Measurements from ENCODE around the gene PPP1R12C. TPM values are rescaled to one million over a fixed set of nuclear protein-coding genes. Genes with fewer than 3 reads are reported as not detected.

PPP1R12C gene
- total RNA-seq, 1 experiment from 2014 or later, result 82.4 TPM

GRCh38 chr19:55058781-55059610 lies 58.4 kb downstream of the PPP1R12C start:
- H3K27me3 ChIP-seq (replicated peaks), result no peaks in the 10 kb centered on the region
- peaks cover 10% of the 10 kb centered on the region for H3K4me1 ChIP-seq (replicated peaks)
- peaks cover 21% of the 10 kb centered on the region for H3K36me3 ChIP-seq
- DNase-seq (ENCODE audit: low read depth in 1 of 2, low spot score in 2 of 2), result no peak
- H3K4me3 ChIP-seq, result no peak overlapping the region
- H3K27ac ChIP-seq, result no peak overlapping the region
- no peaks in the 10 kb centered on the region; the same call in 1 of the 2 replicates for H3K9me3 ChIP-seq (replicated peaks)

DNA sequence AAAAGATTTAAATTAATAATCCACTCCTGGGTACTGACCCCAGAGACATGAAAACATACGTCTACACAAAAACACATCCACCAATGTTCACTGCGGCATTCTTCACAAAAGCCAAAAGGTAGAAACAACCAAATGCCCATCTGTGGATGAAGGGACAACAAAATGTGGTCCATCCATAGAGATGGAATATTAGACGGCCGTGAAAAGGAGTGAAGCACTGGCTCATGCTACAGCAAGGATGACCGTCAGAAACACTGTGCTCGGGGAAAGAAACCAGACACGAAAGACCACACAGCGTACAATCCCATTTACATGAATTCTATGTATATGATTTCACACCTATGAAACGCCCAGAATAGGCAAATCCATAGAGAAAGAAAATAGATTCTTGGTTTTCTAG lies 60.6 kb downstream of the PPP1R12C start:
- H3K4me1 ChIP-seq (replicated peaks), result no peaks in the 10 kb centered on the region
- peaks cover 18% of the 10 kb centered on the region for H3K36me3 ChIP-seq
- no peak for DNase-seq (ENCODE audit: low read depth in 1 of 2, low spot score in 2 of 2)
- H3K4me3 ChIP-seq, result no peak overlapping the region
- H3K27me3 ChIP-seq (replicated peaks), result no peaks in the 10 kb centered on the region
- no peaks in the 10 kb centered on the region for H3K9me3 ChIP-seq (replicated peaks)
- no peak overlapping the region for H3K27ac ChIP-seq

DNA sequence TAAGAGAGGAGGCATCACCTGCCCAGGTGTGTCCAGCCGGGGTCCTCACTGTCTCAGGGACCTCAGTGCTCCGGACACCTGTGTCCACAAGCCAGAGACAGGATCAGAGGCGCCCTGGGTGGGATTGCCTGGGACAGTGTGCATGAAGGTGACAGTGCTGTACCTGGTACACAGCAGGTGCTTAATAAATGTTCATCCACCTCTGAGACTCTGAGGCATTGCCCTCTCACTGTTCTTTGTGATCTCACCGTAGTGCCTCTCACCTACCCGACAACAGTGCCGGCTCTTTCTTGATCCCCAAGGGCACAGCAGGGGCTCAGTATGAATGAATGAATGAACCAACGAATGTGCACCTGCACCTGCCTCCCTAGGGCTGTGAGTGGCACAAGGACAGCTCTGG lies 63.7 kb downstream of the PPP1R12C start:
- no peaks in the 10 kb centered on the region for H3K27me3 ChIP-seq (replicated peaks)
- peaks cover 18% of the 10 kb centered on the region for H3K36me3 ChIP-seq
- H3K9me3 ChIP-seq (replicated peaks), result no peaks in the 10 kb centered on the region
- DNase-seq (ENCODE audit: low read depth in 1 of 2, low spot score in 2 of 2), result no peak
- H3K4me3 ChIP-seq, result no peak overlapping the region
- no peaks in the 10 kb centered on the region for H3K4me1 ChIP-seq (replicated peaks)
- H3K27ac ChIP-seq, result no peak overlapping the region

DNA sequence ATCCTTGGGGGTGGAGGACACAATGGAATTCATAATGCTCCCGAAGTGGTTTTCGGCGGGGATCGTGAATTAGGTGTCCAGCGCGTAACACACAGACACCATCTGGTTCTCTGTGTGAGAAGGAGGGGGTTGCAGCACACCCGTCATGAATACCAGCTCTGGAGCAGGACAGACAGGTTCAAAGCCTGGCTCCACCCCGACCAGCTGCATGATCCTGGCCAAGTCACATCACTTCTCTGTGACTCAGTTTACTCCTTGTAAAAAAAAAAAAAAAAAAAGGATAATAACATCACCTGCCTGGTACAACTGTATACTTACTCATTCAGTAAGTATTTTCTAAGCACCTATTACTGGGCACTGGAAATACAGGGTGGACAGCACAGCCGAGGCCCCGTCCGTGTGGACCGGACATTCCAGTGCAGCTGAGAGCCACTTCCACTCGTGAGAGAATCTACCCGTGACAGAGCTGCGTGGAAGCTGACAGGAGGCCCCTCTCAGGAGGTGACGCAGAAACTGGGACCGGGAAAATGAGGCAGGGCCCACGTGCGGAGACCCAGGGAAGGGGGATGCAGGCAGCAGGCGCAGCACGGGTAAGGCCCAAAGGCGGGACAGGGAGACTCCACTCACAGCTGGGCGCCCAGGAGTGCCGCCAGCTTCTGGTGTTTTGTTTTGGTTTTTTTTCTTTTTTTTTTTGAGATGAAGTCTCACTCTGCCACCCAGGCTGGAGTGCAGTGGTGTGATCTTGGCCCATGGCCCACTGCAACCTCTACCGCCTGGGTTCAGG lies 66.5 kb downstream of the PPP1R12C start:
- Histone ChIP-seq H3K27me3 (replicated peaks) (no peaks in the 10 kb centered on the region), H3K4me3 (no peak overlapping the region), H3K27ac (no peak overlapping the region), H3K4me1 (replicated peaks) (no peaks in the 10 kb centered on the region), H3K36me3 (peaks cover 16% of the 10 kb centered on the region), H3K9me3 (replicated peaks) (no peaks in the 10 kb centered on the region)
- no peak for DNase-seq (ENCODE audit: low read depth in 1 of 2, low spot score in 2 of 2)

- no peaks in the 10 kb centered on the region for H3K4me1 ChIP-seq (replicated peaks)
- no peak overlapping the region for H3K4me3 ChIP-seq
- no peak for DNase-seq (ENCODE audit: low read depth in 1 of 2, low spot score in 2 of 2)
- no peak overlapping the region for H3K27ac ChIP-seq
- H3K36me3 ChIP-seq, result peaks cover 8% of the 10 kb centered on the region; the same call in 1 of the 2 replicates
- no peaks in the 10 kb centered on the region for H3K9me3 ChIP-seq (replicated peaks)
- no peaks in the 10 kb centered on the region for H3K27me3 ChIP-seq (replicated peaks)
Measured at GRCh38 chr19:55048446-55048845, 69.0 kb downstream of the PPP1R12C start.

- H3K36me3 ChIP-seq, result peaks cover 8% of the 10 kb centered on the region; the same call in 1 of the 2 replicates
- H3K27me3 ChIP-seq (replicated peaks), result no peaks in the 10 kb centered on the region
- no peak overlapping the region for H3K4me3 ChIP-seq
Measured at GRCh38 chr19:55047951-55048350, 69.5 kb downstream of the PPP1R12C start.

GRCh38 chr19:55046975-55047622 lies 70.3 kb downstream of the PPP1R12C start:
- Histone ChIP-seq H3K4me1 (replicated peaks) (no peaks in the 10 kb centered on the region), H3K27ac (no peak overlapping the region), H3K27me3 (replicated peaks) (no peaks in the 10 kb centered on the region), H3K9me3 (replicated peaks) (no peaks in the 10 kb centered on the region), H3K36me3 (peaks cover 8% of the 10 kb centered on the region; the same call in 1 of the 2 replicates), H3K4me3 (no peak overlapping the region)
- no peak for DNase-seq (ENCODE audit: low read depth in 1 of 2, low spot score in 2 of 2)

More at GRCh38 chr19:55047951-55048350, 69.5 kb downstream of the PPP1R12C start:
- H3K4me1 ChIP-seq (replicated peaks), result no peaks in the 10 kb centered on the region
- no peak for DNase-seq (ENCODE audit: low read depth in 1 of 2, low spot score in 2 of 2)
- H3K9me3 ChIP-seq (replicated peaks), result no peaks in the 10 kb centered on the region
- no peak overlapping the region for H3K27ac ChIP-seq

DNA sequence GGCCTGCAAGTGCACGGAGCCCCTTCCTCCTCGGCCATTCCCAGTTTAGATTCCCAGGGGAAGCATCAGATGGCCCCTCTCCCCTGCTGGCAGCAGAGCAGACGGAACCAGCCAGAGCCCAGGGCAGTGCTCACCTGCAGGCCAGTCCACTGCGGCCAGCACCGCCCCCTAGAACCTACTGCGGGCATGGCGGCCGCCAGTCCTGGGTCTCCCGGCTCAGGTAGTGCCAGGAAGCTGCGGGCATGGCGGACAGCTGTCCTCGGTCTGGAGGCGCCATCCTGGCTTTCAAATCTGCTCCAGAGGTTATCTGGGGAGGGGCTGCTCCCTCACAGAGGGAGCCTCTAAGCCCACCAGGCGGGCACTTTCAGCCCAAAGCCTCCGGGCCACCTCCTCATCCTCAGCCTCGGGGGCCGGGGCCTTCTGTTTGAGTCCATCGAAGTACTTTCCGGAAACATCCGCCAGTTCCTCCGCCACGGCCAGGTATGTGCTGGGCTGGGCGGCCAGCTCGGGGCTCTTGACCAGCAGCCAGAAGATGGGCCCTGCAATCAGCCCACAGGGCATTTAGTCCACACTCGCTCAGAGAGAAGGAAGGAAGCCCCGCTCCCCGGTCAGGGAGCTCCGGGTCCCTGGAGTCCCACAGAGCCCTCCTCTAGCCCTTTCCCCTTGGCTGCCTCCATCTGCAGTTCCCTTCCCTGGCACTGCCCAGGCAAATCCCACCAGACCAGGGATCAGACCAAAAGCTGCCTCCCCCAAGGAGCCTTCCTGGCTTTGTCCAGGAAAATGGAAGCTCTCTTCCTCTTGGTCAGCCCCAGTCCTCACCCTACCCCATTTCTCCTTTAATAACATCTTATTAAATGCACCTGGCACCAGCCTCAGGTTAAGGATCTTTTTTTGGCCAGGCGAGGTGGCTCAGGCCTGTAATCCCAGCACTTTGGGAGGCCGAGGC lies 72.4 kb downstream of the PPP1R12C start:
- Histone ChIP-seq H3K4me1 (replicated peaks) (no peaks in the 10 kb centered on the region), H3K27me3 (replicated peaks) (no peaks in the 10 kb centered on the region), H3K36me3 (peaks cover 8% of the 10 kb centered on the region; the same call in 1 of the 2 replicates), H3K9me3 (replicated peaks) (no peaks in the 10 kb centered on the region), H3K4me3 (no peak overlapping the region), H3K27ac (no peak overlapping the region)
- no peak for DNase-seq (ENCODE audit: low read depth in 1 of 2, low spot score in 2 of 2)

- no peaks in the 10 kb centered on the region for H3K27me3 ChIP-seq (replicated peaks)
- H3K27ac ChIP-seq, result no peak overlapping the region
- no peaks in the 10 kb centered on the region for H3K4me1 ChIP-seq (replicated peaks)
- H3K4me3 ChIP-seq, result no peak overlapping the region
- H3K36me3 ChIP-seq, result peaks cover 8% of the 10 kb centered on the region; the same call in 1 of the 2 replicates
- no peaks in the 10 kb centered on the region for H3K9me3 ChIP-seq (replicated peaks)
- DNase-seq (ENCODE audit: low read depth in 1 of 2, low spot score in 2 of 2), result no peak
Measured at GRCh38 chr19:55044286-55044685, 73.2 kb downstream of the PPP1R12C start.

GRCh38 chr19:55042688-55043087 lies 74.7 kb downstream of the PPP1R12C start:
- H3K4me1 ChIP-seq (replicated peaks), result no peaks in the 10 kb centered on the region
- no peaks in the 10 kb centered on the region for H3K9me3 ChIP-seq (replicated peaks)
- no peak overlapping the region for H3K4me3 ChIP-seq
- H3K36me3 ChIP-seq, result peaks cover 8% of the 10 kb centered on the region; the same call in 1 of the 2 replicates
- H3K27ac ChIP-seq, result no peak overlapping the region
- no peak for DNase-seq (ENCODE audit: low read depth in 1 of 2, low spot score in 2 of 2)
- H3K27me3 ChIP-seq (replicated peaks), result no peaks in the 10 kb centered on the region

GRCh38 chr19:55042344-55042678 lies 75.1 kb downstream of the PPP1R12C start:
- Histone ChIP-seq H3K36me3 (peaks cover 4% of the 10 kb centered on the region; the same call in 1 of the 2 replicates), H3K27ac (no peak overlapping the region), H3K27me3 (replicated peaks) (no peaks in the 10 kb centered on the region), H3K4me3 (no peak overlapping the region), H3K4me1 (replicated peaks) (no peaks in the 10 kb centered on the region), H3K9me3 (replicated peaks) (no peaks in the 10 kb centered on the region)
- DNase-seq (ENCODE audit: low read depth in 1 of 2, low spot score in 2 of 2), result no peak

DNA sequence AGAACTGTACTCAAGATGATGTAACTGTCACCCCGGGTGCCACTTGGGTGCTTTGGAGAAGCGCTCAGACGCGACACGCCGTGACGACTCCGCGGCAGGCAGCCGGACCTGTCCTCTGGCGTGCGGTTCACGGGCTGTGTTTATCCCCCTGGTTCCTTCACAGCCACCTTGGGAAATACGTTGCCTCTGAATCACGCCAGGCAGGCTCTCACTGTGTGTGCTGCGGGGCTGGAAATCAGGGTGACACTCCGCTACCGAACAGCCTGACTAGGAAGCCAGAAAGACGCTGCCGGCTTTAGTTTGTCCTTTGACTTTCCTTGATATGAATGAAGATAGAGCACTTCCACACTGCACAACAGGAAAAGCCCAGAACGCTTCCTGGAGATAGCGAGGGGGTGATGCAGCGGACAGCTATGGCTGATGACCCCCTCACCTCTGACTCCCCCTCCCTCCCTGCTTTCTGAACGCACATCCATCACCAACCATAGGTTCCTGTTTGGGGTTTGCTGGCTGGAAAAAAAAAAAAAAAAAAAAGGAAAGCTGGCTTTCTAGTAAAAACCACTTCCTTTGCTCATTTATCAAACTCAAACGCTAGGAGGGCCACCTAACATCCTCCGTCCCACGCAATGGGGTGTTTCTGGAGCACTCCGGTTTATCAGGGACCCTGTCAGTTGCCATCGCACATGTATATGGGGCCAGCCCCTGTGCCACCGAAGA lies 75.7 kb downstream of the PPP1R12C start:
- Histone ChIP-seq H3K36me3 (0 out of 2 replicates have a peak, but pooled peaks cover 4% of the 10 kb centered on the region), H3K27me3 (replicated peaks) (no peaks in the 10 kb centered on the region), H3K9me3 (replicated peaks) (no peaks in the 10 kb centered on the region), H3K27ac (no peak overlapping the region), H3K4me3 (no peak overlapping the region), H3K4me1 (replicated peaks) (no peaks in the 10 kb centered on the region)
- DNase-seq (ENCODE audit: low read depth in 1 of 2, low spot score in 2 of 2), result no peak
